ENCODE data around the gene FAM20A.
"Not testable (repeated sequence)": the region's sequence is repeated elsewhere in the genome, so short reads cannot be mapped to it uniquely, and the experiment has no call there.

The FAM20A gene

GRCh38 chr17:68492394-68493054 is 108.6 kb downstream of the FAM20A start:
- DNase-seq (ENCODE audit: low read depth, low spot score), result not testable (repeated sequence)

GRCh38 chr17:68491381-68492231 is 109.6 kb downstream of the FAM20A start:
- DNase-seq (ENCODE audit: low read depth, low spot score), result no peak

GRCh38 chr17:68489919-68490318 is 111.2 kb downstream of the FAM20A start:
- no peak for DNase-seq (ENCODE audit: low read depth, low spot score)

Data from activated CD4-positive, CD25-positive, alpha-beta regulatory T cell treated with anti-CD3 and anti-CD28 coated beads, Interleukin-2, amount 50 U/mL, for 16 hours (primary cell).